ENCODE measurements around the gene PCNT. TPM values are rescaled to one million over a fixed set of nuclear protein-coding genes. Genes with fewer than 3 reads are reported as not detected.

PCNT gene
- total and polyA plus RNA-seq, 2 of the 8 experiments (the other 6 are each of a cell fraction or from before 2014, with no cell fraction given): 9.9 to 45.1 TPM

DNA sequence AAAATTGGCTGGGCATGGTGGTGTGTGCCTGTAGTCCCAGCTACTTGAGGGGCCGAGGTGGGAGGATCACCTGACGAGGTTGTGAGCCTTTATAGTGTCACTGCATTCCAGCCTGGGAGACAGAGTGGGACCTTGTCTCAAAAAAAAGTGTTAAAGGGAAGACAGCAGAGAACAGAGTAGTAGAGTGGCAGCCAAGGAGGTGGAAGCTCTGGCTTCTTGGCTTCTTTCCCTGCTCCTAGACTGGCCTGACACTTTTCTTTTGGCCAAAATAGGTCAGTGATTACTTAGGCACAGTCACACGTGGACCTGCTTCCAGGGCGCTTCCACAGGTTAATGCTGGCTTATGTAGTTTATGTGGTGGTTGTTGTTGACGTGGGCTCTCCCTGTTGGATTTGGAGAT lies 138.0 kb downstream of the PCNT start:
- H2BK5ac ChIP-seq (ENCODE audit: low read depth, low read length): no peak overlapping the region
- H4K20me1 ChIP-seq (replicated peaks in 1 of 2; ENCODE audit: control insufficient read depth in 1 of 2, insufficient read depth in 2 of 2, low read length in 2 of 2): peaks cover 0 to 6% of the 10 kb centered on the region in 2 experiments
- no peak overlapping the region for H3K4me3 ChIP-seq (ENCODE audit: extremely low read depth in 1 of 4, insufficient read depth in 2 of 4, low read depth in 3 of 4, low read length in 4 of 4)
- no peak overlapping the region for H2BK120ac ChIP-seq (replicated peaks; ENCODE audit: low read depth, low read length)
- H3K79me1 ChIP-seq (ENCODE audit: low read depth, low read length): peaks cover 12% of the 10 kb centered on the region; the same call in 1 of the 2 replicates
- 87% methylated on average over 5 of the region's 5 CpGs; no CpG with 5 or more reads in 1 of the 2 experiments for WGBS, 2 experiments (ENCODE audit: extremely low coverage in 1 of 2, insufficient coverage in 1 of 2, insufficient read length in 1 of 2, insufficient replicate concordance in 2 of 2, low coverage in 1 of 2, low lambda C conversion rate in 2 of 2, missing lambda C conversion rate in 1 of 2)
- no peak overlapping the region for H4K91ac ChIP-seq (replicated peaks; ENCODE audit: insufficient read length, low read length)
- no peak for FAIRE-seq
- H3K9me3 ChIP-seq (ENCODE audit: insufficient read depth in 2 of 2, low read depth in 1 of 2, low read length in 1 of 2): no peaks in the 10 kb centered on the region
- no peak overlapping the region for H2BK12ac ChIP-seq (ENCODE audit: low read depth, low read length)
- no peaks in the 10 kb centered on the region for H3K27me3 ChIP-seq (replicated peaks in 1 of 4; ENCODE audit: control insufficient read depth in 3 of 4, extremely low read depth in 1 of 4, insufficient read depth in 3 of 4, low read length in 3 of 4)
- no peak overlapping the region for H2AK5ac ChIP-seq (ENCODE audit: low read depth, low read length)
- peaks cover 0 to 46% of the 10 kb centered on the region in 2 experiments; a peak in 2 of 4 replicates for H3K79me2 ChIP-seq (ENCODE audit: control insufficient read depth in 1 of 2, insufficient read depth in 2 of 2, low read length in 2 of 2)
- no peak overlapping the region for H2AFZ ChIP-seq (ENCODE audit: low read length)
- H3K36me3 ChIP-seq (ENCODE audit: control insufficient read depth in 2 of 4, insufficient read depth in 4 of 4, low read length in 3 of 4): peaks cover 0 to 10% (median 0%) of the 10 kb centered on the region in 4 experiments; a peak in 1 of 8 replicates
- ChIA-PET POLR2A (ENCODE audit: partially characterized antibody) (interaction anchor here (1.0 kb wide), 1 partner anchor 14 kb away, joined by 3 read pairs; no protein-coding TSS in a partner anchor), CTCF (ENCODE audit: partially characterized antibody) (interaction anchor here (1.2 kb wide), 1 partner anchor 9 kb away, joined by 5 read pairs; no protein-coding TSS in a partner anchor)
- H3K4me2 ChIP-seq (ENCODE audit: insufficient read depth in 1 of 2, low read depth in 2 of 2, low read length in 2 of 2): no peak overlapping the region
- peaks cover 0 to 6% (median 2%) of the 10 kb centered on the region in 4 experiments; a peak in 4 of 7 replicates for H3K4me1 ChIP-seq (replicated peaks in 1 of 4; ENCODE audit: control insufficient read depth in 3 of 4, insufficient read depth in 4 of 4, low read length in 3 of 4)
- no peak overlapping the region for H2BK20ac ChIP-seq (ENCODE audit: low read length)
- no peak overlapping the region for H3K14ac ChIP-seq (ENCODE audit: insufficient read length)
- no peak overlapping the region for H3K56ac ChIP-seq (replicated peaks; ENCODE audit: insufficient read length, low read depth, low read length)
- H3K23me2 ChIP-seq (ENCODE audit: low read depth, low read length): peaks cover 8% of the 10 kb centered on the region
- H4K8ac ChIP-seq (ENCODE audit: extremely low read depth, insufficient read depth, low read length): no peak overlapping the region
- no peak overlapping the region for H3K4ac ChIP-seq (replicated peaks; ENCODE audit: insufficient read length, low read depth, low read length)
- H3K23ac ChIP-seq (ENCODE audit: insufficient read length): no peak overlapping the region
- no peak overlapping the region for H3K27ac ChIP-seq (ENCODE audit: low read depth, low read length)
- no peak overlapping the region for H4K5ac ChIP-seq (ENCODE audit: insufficient read length, low read depth, low read length)
- TF ChIP-seq JUN (IDR thresholded peaks at IDR 0.05; ENCODE audit: low read depth, low read length) (no peak), JUND (IDR thresholded peaks at IDR 0.05; ENCODE audit: low read length) (no peak), KDM4A (IDR thresholded peaks at IDR 0.05; ENCODE audit: low read depth, low read length, severe bottlenecking) (no peak), POLR2A (IDR thresholded peaks at IDR 0.05; ENCODE audit: control extremely low read depth in 1 of 2, low read depth in 2 of 2, low read length in 2 of 2) (no peak), POLR2AphosphoS5 (IDR thresholded peaks at IDR 0.05; ENCODE audit: low read depth, low read length) (no peak), CHD1 (IDR thresholded peaks at IDR 0.05; ENCODE audit: low read depth, low read length) (no peak), CREB1 (IDR thresholded peaks at IDR 0.05) (no peak)
- TF ChIP-seq, protein P1, sequence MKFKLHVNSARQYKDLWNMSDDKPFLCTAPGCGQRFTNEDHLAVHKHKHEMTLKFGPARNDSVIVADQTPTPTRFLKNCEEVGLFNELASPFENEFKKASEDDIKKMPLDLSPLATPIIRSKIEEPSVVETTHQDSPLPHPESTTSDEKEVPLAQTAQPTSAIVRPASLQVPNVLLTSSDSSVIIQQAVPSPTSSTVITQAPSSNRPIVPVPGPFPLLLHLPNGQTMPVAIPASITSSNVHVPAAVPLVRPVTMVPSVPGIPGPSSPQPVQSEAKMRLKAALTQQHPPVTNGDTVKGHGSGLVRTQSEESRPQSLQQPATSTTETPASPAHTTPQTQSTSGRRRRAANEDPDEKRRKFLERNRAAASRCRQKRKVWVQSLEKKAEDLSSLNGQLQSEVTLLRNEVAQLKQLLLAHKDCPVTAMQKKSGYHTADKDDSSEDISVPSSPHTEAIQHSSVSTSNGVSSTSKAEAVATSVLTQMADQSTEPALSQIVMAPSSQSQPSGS (IDR thresholded peaks at IDR 0.05; ENCODE audit: low read length): no peak
- no peak overlapping the region; a peak in 1 of 7 replicates for H3K9ac ChIP-seq (replicated peaks in 1 of 4; ENCODE audit: extremely low read depth in 1 of 4, low read depth in 3 of 4, low read length in 3 of 4)
- DNase-seq (ENCODE audit: low read depth in 1 of 2, low spot score in 2 of 2): no peak
- no peak overlapping the region for H3K18ac ChIP-seq (ENCODE audit: extremely low read depth, low read length)
- no peak overlapping the region for H2BK15ac ChIP-seq (ENCODE audit: low read length)
